Activated CD8-positive, alpha-beta memory T cell treated with anti-CD3 and anti-CD28 coated beads for 1 hour (primary cell): ENCODE results near the gene DDAH2.

Source experiments
- DNase-seq, 2 donors: peaks; one replicate each; pipeline ENCODE4 v3.0.0-alpha.2; 2020; ENCODE audit warnings: low read depth in 1 of 2; ENCODE audit errors: extremely low read depth in 1 of 2

Gene DDAH2

GRCh38 chr6:31691564-31692108, 37.5 kb downstream of the DDAH2 start:
- DNase-seq: no peak

GRCh38 chr6:31691078-31691463, 38.0 kb downstream of the DDAH2 start:
- no peak for DNase-seq

GRCh38 chr6:31690231-31691077, 38.6 kb downstream of the DDAH2 start:
- no peak for DNase-seq

- DNase-seq: no peak
Measured at GRCh38 chr6:31689249-31690110, 39.6 kb downstream of the DDAH2 start.

GRCh38 chr6:31687860-31688693, 41.0 kb downstream of the DDAH2 start:
- DNase-seq: no peak

GRCh38 chr6:31687321-31687720, 41.8 kb downstream of the DDAH2 start:
- no peak for DNase-seq

GRCh38 chr6:31686483-31686882, 42.6 kb downstream of the DDAH2 start:
- no peak for DNase-seq

GRCh38 chr6:31683591-31683990, 45.5 kb downstream of the DDAH2 start:
- no peak for DNase-seq

GRCh38 chr6:31681135-31681671, 47.9 kb downstream of the DDAH2 start:
- no peak for DNase-seq

- peak in 1 of 2 donors; percentile 25 for DNase-seq
Measured at GRCh38 chr6:31680226-31681134, 48.6 kb downstream of the DDAH2 start, which contains the start of gene LY6G5C. LY6G5C (minus strand) TSS chr6:31681067; CDS start chr6:31680373, 694 bp downstream.

GRCh38 chr6:31677955-31678354, 51.1 kb downstream of the DDAH2 start:
- DNase-seq: no peak
